Esophagus (tissue), 2 donors: ENCODE data around the gene OR51B4. TPM values are rescaled to one million over a fixed set of nuclear protein-coding genes. Genes with fewer than 3 reads are reported as not detected.

Experiments used
- H3K27ac ChIP-seq, 2 donors: one replicate each; pipeline ENCODE4 v1.5.1; 2013; ENCODE audit warnings: low read depth in 2 of 2, mild to moderate bottlenecking in 2 of 2, inconsistent platforms in 1 of 2, low read length in 1 of 2, moderate library complexity in 1 of 2
- H3K27me3 ChIP-seq, 2 donors: one replicate each; pipeline ENCODE4 v1.6.1; 2013; ENCODE audit warnings: low read length in 2 of 2, control low read depth in 1 of 2, mild to moderate bottlenecking in 1 of 2; ENCODE audit not compliant: insufficient read depth in 2 of 2, control insufficient read depth in 1 of 2
- H3K36me3 ChIP-seq, 2 donors: one replicate each; pipeline ENCODE4 v1.6.1; 2013; ENCODE audit warnings: low read length in 1 of 2; ENCODE audit not compliant: control insufficient read depth in 2 of 2, insufficient read depth in 2 of 2
- H3K4me1 ChIP-seq, 2 donors: one replicate each; pipeline ENCODE4 v1.6.1; 2013; ENCODE audit warnings: low read length in 1 of 2; ENCODE audit not compliant: control insufficient read depth in 2 of 2, insufficient read depth in 2 of 2
- H3K4me3 ChIP-seq, 2 donors: one replicate each; pipeline ENCODE4 v1.5.1; 2013; ENCODE audit warnings: low read length in 2 of 2, mild to moderate bottlenecking in 2 of 2, low read depth in 1 of 2, moderate library complexity in 1 of 2
- H3K9me3 ChIP-seq, 2 donors: one replicate each; pipeline ENCODE4 v1.6.1; 2013; ENCODE audit warnings: mild to moderate bottlenecking in 2 of 2, low read depth in 1 of 2, low read length in 1 of 2, moderate library complexity in 1 of 2; ENCODE audit not compliant: control insufficient read depth in 2 of 2, insufficient read depth in 1 of 2
- WGBS, 2 donors: extraction: QIAGEN DNeasy Blood & Tissue Kit; methylation state at CpG; one replicate each; pipeline ENCODE4 v1.1.7; 2013; 5-methylcytosine and 5-hydroxymethylcytosine counted together
- polyA plus RNA-seq, 2 donors: library from polyadenylated mRNA; stranded (reverse); fragments of 200-250 nt; gene quantifications; one replicate each; pipeline ENCODE4 v1.2.3, GENCODE V29; 2013
- donor health status: healthy with polysubstance abuse.
- donor health status: Bipolar disorder and iron deficiency.

The OR51B4 gene
- polyA plus RNA-seq, 2 donors, result not detected

DNA sequence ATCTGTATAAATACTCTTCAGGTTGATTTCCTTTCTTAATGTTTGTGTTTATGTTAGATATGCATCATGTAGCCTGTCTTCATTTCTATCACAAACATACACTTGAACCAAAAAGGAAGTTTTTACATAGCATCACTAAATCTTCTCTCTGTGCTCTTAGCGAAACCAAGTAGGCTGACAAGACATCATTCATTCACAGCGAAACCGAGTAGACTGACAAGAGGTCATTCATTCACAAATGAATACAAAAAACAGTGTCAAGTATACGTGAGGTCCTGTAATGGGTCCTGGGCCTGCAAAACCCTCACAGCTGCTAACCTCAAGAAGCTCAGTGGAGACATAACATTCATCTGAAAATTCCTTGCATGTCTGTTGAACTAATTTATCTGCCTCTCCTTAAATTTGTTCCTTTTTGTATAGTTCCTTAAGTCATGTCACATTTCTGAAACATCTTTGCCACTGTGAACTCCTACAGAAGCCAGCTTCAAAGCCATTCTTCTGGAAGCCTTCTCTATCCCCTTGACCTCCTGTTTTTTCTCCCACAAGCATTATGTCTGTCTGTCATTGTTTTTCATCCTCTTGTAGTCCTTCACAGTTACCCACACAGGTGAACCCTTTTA is 22.2 kb downstream of the OR51B4 start:
- no peaks in the 10 kb centered on the region for H3K36me3 ChIP-seq
- H3K4me3 ChIP-seq, result no peak overlapping the region
- H3K27me3 ChIP-seq, result no peaks in the 10 kb centered on the region
- 78 to 83% methylated on average over 4 of the region's 4 CpGs for WGBS, 2 donors
- H3K9me3 ChIP-seq, result no peaks in the 10 kb centered on the region
- peaks cover 0 to 3% of the 10 kb centered on the region in 2 donors for H3K4me1 ChIP-seq
- H3K27ac ChIP-seq, result no peak overlapping the region

GRCh38 chr11:5277807-5278382 is 23.9 kb downstream of the OR51B4 start:
- 59 to 75% methylated on average over 1 of the region's 1 CpG for whole genome bisulfite sequencing, 2 donors
- Histone ChIP-seq H3K4me3 (no peak overlapping the region), H3K4me1 (peaks cover 0 to 3% of the 10 kb centered on the region in 2 donors), H3K27ac (no peak overlapping the region), H3K27me3 (no peaks in the 10 kb centered on the region), H3K36me3 (no peaks in the 10 kb centered on the region), H3K9me3 (no peaks in the 10 kb centered on the region)

GRCh38 chr11:5276697-5277096 is 25.0 kb downstream of the OR51B4 start:
- no peaks in the 10 kb centered on the region for H3K27me3 ChIP-seq
- WGBS, 2 donors, result 62 to 72% methylated on average over 2 of the region's 2 CpGs

GRCh38 chr11:5275369-5276110 is 26.2 kb downstream of the OR51B4 start:
- WGBS, 2 donors, result 64 to 69% methylated on average over 6 of the region's 6 CpGs
- Histone ChIP-seq H3K27me3 (no peaks in the 10 kb centered on the region), H3K4me3 (no peak overlapping the region), H3K36me3 (no peaks in the 10 kb centered on the region), H3K27ac (no peak overlapping the region), H3K9me3 (no peaks in the 10 kb centered on the region), H3K4me1 (peaks cover 0 to under 1% of the 10 kb centered on the region in 2 donors)

More at GRCh38 chr11:5276697-5277096, 25.0 kb downstream of the OR51B4 start:
- H3K4me3 ChIP-seq, result no peak overlapping the region
- peaks cover 0 to 3% of the 10 kb centered on the region in 2 donors for H3K4me1 ChIP-seq
- H3K9me3 ChIP-seq, result no peaks in the 10 kb centered on the region
- H3K27ac ChIP-seq, result no peak overlapping the region
- no peaks in the 10 kb centered on the region for H3K36me3 ChIP-seq

- Histone ChIP-seq H3K4me1 (no peaks in the 10 kb centered on the region), H3K27ac (no peak overlapping the region), H3K4me3 (no peak overlapping the region), H3K36me3 (no peaks in the 10 kb centered on the region), H3K9me3 (peaks cover 0 to 2% of the 10 kb centered on the region in 2 donors), H3K27me3 (no peaks in the 10 kb centered on the region)
- 73 to 79% methylated on average over 5 of the region's 5 CpGs for WGBS, 2 donors
These were observed 27.4 kb downstream of the OR51B4 start for GRCh38 chr11:5274395-5274794.

DNA sequence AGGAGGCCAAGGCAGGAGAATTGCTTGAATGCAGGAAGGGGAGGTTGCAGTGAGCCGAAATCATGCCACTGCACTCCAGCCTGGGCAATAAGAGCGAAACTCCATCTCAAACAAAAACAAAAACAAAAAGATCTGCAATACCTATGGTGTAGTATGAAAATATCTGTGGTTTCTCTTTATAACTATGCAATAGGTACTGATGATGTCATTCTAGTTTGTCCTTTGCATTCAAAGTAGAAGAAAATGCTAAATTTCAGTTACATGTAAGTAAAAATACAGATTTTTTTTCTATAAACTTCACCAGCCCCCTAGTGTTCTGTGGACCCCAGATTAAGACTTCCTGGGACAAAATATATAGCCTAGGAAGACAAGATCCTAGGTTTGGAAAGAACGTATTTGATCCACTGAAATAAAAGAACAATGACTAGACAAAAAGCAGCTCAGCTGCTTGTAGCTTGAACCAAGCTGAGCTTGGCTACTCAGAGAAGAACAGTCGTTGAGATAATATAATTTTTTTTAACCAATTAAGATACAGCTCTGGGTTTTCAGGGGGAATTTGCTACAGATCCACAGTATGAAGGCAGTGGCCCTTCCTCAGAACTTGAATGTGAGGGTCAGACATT is 29.2 kb downstream of the OR51B4 start:
- Histone ChIP-seq H3K4me1 (no peaks in the 10 kb centered on the region), H3K4me3 (no peak overlapping the region), H3K36me3 (no peaks in the 10 kb centered on the region), H3K9me3 (peaks cover 0 to 2% of the 10 kb centered on the region in 2 donors), H3K27me3 (no peaks in the 10 kb centered on the region), H3K27ac (no peak overlapping the region)
- WGBS, 2 donors, result 64 to 65% methylated on average over 4 of the region's 4 CpGs

GRCh38 chr11:5269715-5270147 is 32.0 kb downstream of the OR51B4 start, which contains the start of gene HBE1:
TSS of gene HBE1 (minus strand) at chr11:5269945. CDS start at chr11:5269890, 55 bp downstream.
- H3K4me1 ChIP-seq, result no peaks in the 10 kb centered on the region
- no peak within 1 kb of the TSS for H3K4me3 ChIP-seq
- no peaks in the 10 kb centered on the region for H3K27me3 ChIP-seq
- 50 to 53% methylated on average over 4 of the region's 4 CpGs for WGBS, 2 donors
- H3K9me3 ChIP-seq, result peaks cover 0 to 2% of the 10 kb centered on the region in 2 donors
- H3K27ac ChIP-seq, result no peak within 1 kb of the TSS
- H3K36me3 ChIP-seq, result no peaks in the 10 kb centered on the region

DNA sequence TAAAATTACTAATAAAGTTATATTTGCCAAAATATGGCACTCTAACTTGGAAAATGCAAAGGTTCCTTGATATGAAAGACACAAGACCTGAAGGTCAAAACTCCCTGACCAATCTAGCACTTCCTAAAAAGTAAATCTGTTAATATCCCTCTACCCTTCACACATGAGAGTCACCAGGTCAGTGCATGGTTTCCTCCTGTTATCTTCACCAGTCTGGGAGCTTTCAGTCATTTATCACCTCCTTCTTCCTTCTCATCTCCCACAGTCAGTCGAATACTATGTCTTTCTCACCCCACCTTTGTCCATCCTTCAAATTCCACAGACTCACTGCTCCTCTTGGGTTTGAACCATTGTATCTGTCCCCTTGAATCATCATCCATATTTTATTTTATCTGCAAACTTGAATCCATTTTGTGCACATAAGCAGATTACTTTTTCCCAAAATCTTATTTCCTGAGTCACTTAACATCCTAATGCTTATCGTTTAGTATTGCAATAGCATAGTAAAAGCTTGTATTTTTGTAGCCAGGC is 34.6 kb downstream of the OR51B4 start:
- H3K27ac ChIP-seq, result no peak overlapping the region
- no peaks in the 10 kb centered on the region for H3K36me3 ChIP-seq
- H3K9me3 ChIP-seq, result peaks cover 0 to 2% of the 10 kb centered on the region in 2 donors
- WGBS, 2 donors, result 78 to 81% methylated on average over 2 of the region's 2 CpGs
- no peak overlapping the region for H3K4me3 ChIP-seq
- H3K4me1 ChIP-seq, result no peaks in the 10 kb centered on the region
- no peaks in the 10 kb centered on the region for H3K27me3 ChIP-seq

DNA sequence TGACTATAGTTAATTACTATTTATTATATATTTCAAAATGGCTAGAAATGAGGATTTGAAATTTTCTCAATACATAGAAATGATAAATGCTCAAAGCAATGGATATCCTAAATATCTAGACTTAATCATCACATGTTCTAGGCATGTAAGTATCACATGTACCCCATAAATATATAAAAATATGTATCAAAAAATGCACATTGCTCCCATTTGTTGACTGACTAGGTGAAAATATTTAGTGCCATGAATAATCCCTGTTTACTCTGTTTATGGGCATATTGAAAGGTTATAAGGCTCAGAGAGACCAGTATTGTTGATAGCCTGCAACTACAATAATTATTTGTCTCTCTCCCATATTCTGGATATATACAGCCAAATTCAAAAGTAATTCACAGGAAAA is 35.1 kb downstream of the OR51B4 start:
- Histone ChIP-seq H3K4me1 (no peaks in the 10 kb centered on the region), H3K4me3 (no peak overlapping the region), H3K36me3 (no peaks in the 10 kb centered on the region), H3K27ac (no peak overlapping the region), H3K27me3 (no peaks in the 10 kb centered on the region), H3K9me3 (peaks cover 0 to 2% of the 10 kb centered on the region in 2 donors)
